Activated T-cell treated with anti-CD3 and anti-CD28 coated beads, Interleukin-2, amount 50 U/mL, for 4 hours (primary cell): ENCODE data around the gene LMTK2. TPM values are rescaled to one million over a fixed set of nuclear protein-coding genes. Genes with fewer than 3 reads are reported as not detected.

Source experiments
- ATAC-seq, 2 donors: fragments of 200-7000 bp; cut with Tn5 transposase; one replicate each; pipeline ENCODE4 v1.10.0; 2021
- DNase-seq: peaks from one replicate; pipeline ENCODE4 v3.0.0-alpha.2; 2020
- H3K27me3 Mint-ChIP-seq: one replicate; pipeline ENCODE4 v1.8.0; 2021; ENCODE audit warnings: low read depth, mixed read lengths
- H3K36me3 Mint-ChIP-seq: one replicate; pipeline ENCODE4 v1.8.0; 2022; ENCODE audit warnings: mixed read lengths; ENCODE audit not compliant: insufficient read depth
- H3K4me1 Mint-ChIP-seq: one replicate; pipeline ENCODE4 v1.8.0; 2021; ENCODE audit warnings: low read depth, mixed read lengths
- H3K4me3 Mint-ChIP-seq: one replicate; pipeline ENCODE4 v1.8.0; 2021; ENCODE audit warnings: mild to moderate bottlenecking, moderate library complexity, mixed read lengths
- H3K9me3 Mint-ChIP-seq: one replicate; pipeline ENCODE4 v1.8.0; 2021; ENCODE audit warnings: mixed read lengths
- total RNA-seq, 3 donors: library from RNA; stranded (reverse); gene quantifications; one replicate each; pipeline ENCODE4 v1.2.1, GENCODE V29; 2021

The LMTK2 gene
- total RNA-seq, 3 donors from 2014 or later = 18.5 to 23.2 (median 18.6) TPM

DNA sequence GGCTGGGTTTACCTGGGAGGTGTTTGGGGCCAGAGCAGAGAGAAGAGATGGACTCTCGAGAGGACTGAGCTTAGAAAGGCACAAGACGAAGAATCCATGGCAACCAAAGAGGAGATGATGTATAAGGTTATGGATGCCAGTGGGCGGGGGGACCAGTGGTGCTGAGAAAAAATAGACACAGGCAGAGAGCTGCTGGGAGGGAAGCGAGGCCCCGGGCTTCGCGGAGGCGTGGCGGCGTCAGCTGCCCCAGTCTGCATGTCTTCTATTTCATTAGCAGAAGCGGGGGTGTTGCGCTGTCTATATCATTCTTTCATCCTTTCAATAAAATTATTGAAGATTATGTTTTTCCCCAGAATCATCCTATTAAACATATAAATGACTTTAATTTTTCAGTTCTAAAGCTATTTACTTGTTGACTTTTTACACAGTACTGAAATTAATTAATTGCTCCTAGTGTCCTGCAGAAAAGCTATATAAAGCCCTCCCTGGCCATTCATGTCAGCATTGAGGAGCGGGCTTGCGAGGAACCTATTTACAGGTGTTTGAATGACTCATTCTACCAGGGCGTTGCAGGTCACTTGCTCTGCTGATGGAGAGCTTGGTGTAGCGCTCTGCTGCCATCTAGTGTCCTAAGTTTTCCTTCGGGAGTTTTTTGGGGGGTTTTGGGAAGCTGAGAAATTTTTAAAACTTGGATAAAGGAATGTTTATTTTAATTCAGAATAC is 61.7 kb downstream of the LMTK2 start:
- Mint-ChIP-seq H3K4me3 (no peak overlapping the region), H3K27me3 (no peaks in the 10 kb centered on the region), H3K9me3 (no peaks in the 10 kb centered on the region), H3K36me3 (peaks cover 8% of the 10 kb centered on the region), H3K4me1 (peaks cover 9% of the 10 kb centered on the region)
- peak; percentile 80 to 82 for ATAC-seq
- peak; percentile 59 for DNase-seq

DNA sequence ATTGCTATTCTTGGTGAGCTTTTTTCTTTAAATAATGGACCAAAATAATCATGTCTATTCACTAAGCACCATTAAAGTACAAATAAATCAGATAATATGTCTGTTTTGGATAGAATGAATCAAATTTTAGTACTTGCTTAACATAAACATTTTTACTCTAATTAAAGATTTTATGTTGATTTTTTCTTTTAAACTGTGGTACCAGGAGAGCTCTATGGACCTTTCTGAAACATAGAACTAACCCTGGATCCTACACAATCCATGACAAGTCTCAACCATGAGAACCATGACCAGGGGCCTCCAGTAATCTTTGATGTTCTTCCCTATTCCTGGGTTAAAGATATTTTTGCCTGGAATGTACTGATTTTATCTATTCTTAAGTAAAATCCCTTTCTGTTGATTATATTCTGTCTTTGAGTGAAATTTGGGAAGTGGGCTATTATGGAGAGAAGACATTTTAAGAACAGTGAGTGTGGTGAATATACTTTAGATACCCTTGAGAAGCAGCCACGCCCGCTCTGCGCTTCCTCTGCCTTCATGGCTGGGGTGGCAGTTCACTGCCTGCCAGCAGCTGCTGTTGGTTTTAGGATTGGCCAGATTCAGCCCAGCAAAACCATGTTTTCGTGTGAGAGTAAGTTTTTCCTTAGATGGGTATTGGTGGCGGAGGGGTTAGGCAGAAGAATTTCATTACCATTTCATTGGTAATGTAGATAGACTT is 62.4 kb downstream of the LMTK2 start:
- no peak for DNase-seq
- no peaks in the 10 kb centered on the region for H3K9me3 Mint-ChIP-seq
- peaks cover 9% of the 10 kb centered on the region for H3K4me1 Mint-ChIP-seq
- no peak for ATAC-seq
- no peak overlapping the region for H3K4me3 Mint-ChIP-seq
- peaks cover 8% of the 10 kb centered on the region for H3K36me3 Mint-ChIP-seq
- H3K27me3 Mint-ChIP-seq = no peaks in the 10 kb centered on the region

DNA sequence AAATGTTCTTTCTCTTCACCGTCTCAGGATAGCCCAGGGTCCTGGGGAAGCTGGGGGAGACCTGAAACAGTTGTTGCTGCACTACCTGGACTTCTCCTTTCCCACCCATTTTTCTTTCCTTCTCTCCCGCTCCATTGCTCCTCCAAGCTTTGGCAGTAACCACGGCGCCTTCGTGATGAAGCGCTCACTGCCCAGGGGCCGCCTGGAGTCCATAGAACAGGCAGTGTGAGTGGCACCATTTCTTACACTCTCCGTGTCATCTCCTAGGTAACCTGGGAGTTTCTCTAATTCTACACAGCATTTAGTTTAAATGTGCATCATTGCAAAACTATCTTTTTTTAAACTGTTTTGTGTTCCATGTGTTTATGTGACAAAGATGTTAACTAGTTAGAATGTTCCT is 64.3 kb downstream of the LMTK2 start:
- Mint-ChIP-seq H3K36me3 (peaks cover 15% of the 10 kb centered on the region), H3K9me3 (no peaks in the 10 kb centered on the region), H3K4me3 (no peak overlapping the region), H3K4me1 (peaks cover 9% of the 10 kb centered on the region), H3K27me3 (no peaks in the 10 kb centered on the region)
- ATAC-seq = no peak
- no peak for DNase-seq

DNA sequence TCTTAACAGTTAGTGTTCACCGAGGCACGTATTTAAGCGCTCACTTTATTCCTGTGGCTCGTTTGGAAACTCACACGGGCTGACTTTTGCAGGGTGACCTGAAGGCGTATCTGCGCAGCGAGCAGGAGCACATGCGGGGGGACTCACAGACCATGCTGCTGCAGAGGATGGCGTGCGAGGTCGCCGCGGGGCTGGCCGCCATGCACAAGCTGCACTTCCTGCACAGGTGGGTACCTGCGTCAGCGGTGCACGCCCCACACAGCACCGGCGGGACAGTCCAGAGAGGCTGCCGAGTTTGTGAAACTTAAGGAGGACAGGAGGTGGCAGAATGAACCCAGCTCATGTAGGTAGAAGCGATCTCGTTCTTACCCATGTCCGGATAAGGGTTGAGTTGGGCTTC is 64.8 kb downstream of the LMTK2 start:
- H3K9me3 Mint-ChIP-seq = no peaks in the 10 kb centered on the region
- H3K4me3 Mint-ChIP-seq = no peak overlapping the region
- H3K27me3 Mint-ChIP-seq = no peaks in the 10 kb centered on the region
- H3K4me1 Mint-ChIP-seq = peaks cover 9% of the 10 kb centered on the region
- peaks cover 18% of the 10 kb centered on the region for H3K36me3 Mint-ChIP-seq
- no peak for ATAC-seq
- no peak for DNase-seq

DNA sequence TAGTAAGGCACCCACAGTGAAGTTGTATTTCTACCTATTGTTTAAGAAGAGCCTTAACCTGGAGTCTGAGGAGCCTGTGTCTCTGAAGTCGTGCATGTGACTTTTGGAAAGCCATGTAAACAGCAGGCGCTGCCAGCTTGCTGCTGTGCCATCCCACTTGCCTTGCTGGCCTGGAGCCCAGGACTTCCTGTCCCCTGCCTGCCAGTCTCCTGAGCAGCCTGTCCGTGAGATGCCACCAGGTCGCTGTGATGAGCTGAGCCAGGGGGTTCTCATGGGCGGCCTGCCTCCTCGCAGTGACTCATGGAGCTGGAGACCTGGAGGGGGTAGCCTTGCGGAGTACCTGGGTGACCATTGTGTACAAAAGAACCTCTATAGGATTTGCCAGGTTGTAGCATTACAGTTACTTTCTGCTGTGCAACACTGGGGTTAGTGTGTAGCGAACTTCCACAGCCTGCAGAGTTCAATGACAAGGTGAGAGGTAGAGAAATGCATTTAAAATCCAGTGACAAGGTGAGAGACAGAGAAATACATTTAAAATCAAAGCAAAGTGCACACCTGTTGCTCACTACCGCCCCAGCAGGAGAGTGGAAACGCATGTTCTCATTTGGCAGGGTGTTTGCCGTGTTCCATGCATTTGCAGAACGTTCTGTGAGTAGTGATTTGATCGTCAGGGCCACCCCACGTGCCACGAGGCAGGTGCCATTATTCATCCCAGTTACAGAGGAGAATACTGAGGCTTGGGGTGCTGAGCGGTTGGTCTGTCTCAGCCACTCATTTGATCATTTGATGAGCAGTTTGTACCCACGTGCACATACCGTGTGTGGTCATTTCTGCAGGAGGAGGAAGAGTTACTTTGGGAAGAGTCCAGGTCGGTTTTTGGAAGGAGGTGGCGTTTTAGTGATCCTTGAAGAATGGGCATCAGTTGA is 67.9 kb downstream of the LMTK2 start:
- Mint-ChIP-seq H3K4me1 (no peaks in the 10 kb centered on the region), H3K9me3 (no peaks in the 10 kb centered on the region), H3K36me3 (peaks cover 18% of the 10 kb centered on the region), H3K27me3 (no peaks in the 10 kb centered on the region), H3K4me3 (no peak overlapping the region)
- no peak for ATAC-seq
- no peak for DNase-seq

DNA sequence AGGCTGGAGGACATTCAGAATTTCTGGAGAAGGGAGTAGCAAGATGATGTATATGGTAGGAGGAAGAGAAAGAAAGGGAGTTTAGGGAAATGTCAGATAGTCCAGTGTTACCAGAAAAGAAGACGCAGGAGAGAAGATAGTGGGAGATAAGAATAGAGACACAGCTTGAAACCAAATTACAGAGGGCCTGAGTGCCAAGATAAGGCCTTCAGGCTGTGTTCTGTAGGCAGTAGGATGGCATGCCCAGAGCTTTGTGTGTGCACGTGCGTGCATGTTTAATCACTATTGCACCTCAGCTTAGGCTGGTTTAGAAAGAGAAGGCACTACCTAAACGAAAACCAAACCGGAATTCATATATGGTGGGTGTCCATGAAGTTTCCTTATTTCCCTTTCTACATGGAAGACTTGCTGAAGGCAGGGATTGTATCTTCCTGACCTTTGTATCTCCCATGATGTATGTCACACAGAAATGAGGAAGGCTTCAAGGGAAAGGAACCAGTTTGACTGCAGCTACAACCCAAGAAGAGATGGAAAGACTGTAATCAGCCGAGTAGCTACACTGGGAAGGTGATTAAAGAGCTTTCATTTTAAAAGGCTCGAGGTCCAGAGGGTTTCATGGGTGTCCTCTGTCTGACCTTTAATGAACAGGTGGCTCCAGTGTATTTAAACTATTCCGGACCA is 68.7 kb downstream of the LMTK2 start:
- no peaks in the 10 kb centered on the region for H3K4me1 Mint-ChIP-seq
- peaks cover 18% of the 10 kb centered on the region for H3K36me3 Mint-ChIP-seq
- H3K4me3 Mint-ChIP-seq = no peak overlapping the region
- H3K9me3 Mint-ChIP-seq = no peaks in the 10 kb centered on the region
- no peak for ATAC-seq
- H3K27me3 Mint-ChIP-seq = no peaks in the 10 kb centered on the region
- DNase-seq = no peak

DNA sequence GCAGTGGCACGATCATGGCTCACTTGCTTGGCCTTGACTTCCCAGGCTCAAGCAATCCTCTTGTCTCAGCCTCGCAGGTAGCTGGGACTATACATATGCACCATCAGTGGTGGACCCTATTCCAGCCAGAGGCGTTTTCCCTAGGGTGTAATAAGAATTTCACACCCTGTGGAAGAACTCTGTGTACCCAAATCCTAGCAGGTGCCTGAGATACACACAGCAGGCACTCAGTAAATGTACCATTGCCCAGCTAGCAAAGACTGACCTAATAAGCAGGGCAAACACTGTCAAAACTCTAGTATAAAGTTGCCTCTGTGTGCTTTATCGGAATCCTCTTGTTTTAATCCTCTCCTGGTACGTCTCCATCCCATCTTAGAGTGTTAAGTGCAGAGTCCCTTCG is 70.9 kb downstream of the LMTK2 start:
- H3K4me1 Mint-ChIP-seq = no peaks in the 10 kb centered on the region
- no peaks in the 10 kb centered on the region for H3K9me3 Mint-ChIP-seq
- no peak for DNase-seq
- H3K36me3 Mint-ChIP-seq = peaks cover 18% of the 10 kb centered on the region
- ATAC-seq = no peak
- no peaks in the 10 kb centered on the region for H3K27me3 Mint-ChIP-seq
- no peak overlapping the region for H3K4me3 Mint-ChIP-seq

DNA sequence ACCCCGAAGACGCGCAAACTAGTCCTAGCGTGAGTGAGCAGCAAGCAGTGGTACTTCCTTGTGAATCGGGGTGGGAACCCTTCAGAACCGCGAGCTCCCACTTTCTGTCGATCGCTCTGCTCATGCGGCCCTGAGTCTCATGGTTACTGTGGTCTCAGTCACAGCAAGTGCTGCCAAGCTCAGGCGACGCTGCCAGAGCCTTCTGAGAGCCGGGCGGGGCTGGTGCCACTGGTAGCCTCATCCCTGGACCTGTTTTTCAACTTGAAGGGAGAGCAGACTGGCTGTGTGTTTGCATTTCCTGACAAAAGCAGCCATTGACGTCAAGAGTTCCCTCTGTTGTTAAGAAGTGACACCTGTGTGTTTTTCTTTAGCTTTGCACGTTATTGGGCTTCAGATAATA is 71.7 kb downstream of the LMTK2 start:
- no peak for ATAC-seq
- Mint-ChIP-seq H3K4me1 (no peaks in the 10 kb centered on the region), H3K9me3 (no peaks in the 10 kb centered on the region), H3K36me3 (peaks cover 17% of the 10 kb centered on the region), H3K27me3 (no peaks in the 10 kb centered on the region), H3K4me3 (no peak overlapping the region)
- DNase-seq = no peak

DNA sequence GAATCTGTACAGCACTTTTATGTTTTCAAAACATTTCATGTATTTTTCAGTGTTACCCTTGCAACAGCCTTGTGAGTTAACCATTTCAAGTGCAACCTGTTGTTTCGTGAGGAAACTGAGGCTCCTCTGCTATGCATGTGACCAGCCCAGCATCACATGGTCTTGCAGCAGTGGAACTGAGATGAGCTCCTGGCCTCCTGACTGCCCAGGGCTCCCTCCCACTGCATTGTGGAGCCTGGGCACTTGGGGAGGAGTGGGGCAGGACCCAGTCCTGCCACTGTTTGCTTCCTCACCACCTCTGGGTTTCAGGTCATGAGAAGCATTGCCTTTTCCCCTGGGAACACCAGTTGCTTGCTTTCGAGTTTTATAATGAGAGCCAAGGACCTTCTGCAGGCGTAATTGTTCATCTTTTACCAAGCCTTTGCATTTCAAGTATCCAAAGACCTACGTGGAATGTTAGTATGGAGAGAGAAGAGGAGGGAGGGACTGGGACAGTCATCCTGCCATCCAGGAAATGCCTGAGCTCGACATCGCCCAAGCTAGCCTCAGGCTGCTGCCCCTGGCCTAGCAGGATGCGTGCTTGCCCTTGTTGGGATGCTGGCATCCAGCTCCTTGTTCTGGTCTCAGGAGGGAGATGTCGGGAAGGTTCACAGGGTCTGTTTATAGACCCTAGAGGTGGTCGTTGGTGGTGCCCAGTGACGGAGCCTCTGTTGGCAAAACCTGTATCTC is 72.3 kb downstream of the LMTK2 start:
- H3K9me3 Mint-ChIP-seq = no peaks in the 10 kb centered on the region
- no peaks in the 10 kb centered on the region for H3K4me1 Mint-ChIP-seq
- ATAC-seq = no peak
- no peak for DNase-seq
- peaks cover 17% of the 10 kb centered on the region for H3K36me3 Mint-ChIP-seq
- H3K4me3 Mint-ChIP-seq = no peak overlapping the region
- H3K27me3 Mint-ChIP-seq = no peaks in the 10 kb centered on the region

DNA sequence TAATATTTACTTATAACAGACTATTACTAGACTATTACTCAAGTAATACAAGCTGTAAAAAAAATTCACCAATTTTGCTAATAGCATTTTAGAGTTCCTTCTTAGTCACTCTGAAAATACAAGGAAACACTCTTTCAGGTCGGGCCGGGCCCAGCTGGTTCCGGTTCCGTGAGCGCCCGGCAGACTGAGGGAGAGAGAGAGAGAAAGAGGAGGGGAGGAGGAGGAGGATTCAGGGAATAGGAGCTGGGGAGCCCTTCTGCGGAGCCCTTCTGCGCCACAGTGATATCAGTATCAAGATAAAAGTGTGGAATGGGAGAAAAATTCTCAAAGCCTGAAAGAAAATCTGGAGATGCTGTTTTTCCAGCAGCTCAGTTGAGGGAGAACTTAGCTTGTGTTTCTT is 74.1 kb downstream of the LMTK2 start:
- no peaks in the 10 kb centered on the region for H3K27me3 Mint-ChIP-seq
- DNase-seq = no peak
- H3K9me3 Mint-ChIP-seq = no peaks in the 10 kb centered on the region
- no peaks in the 10 kb centered on the region for H3K4me1 Mint-ChIP-seq
- H3K36me3 Mint-ChIP-seq = peaks cover 11% of the 10 kb centered on the region
- H3K4me3 Mint-ChIP-seq = no peak overlapping the region
- no peak for ATAC-seq

DNA sequence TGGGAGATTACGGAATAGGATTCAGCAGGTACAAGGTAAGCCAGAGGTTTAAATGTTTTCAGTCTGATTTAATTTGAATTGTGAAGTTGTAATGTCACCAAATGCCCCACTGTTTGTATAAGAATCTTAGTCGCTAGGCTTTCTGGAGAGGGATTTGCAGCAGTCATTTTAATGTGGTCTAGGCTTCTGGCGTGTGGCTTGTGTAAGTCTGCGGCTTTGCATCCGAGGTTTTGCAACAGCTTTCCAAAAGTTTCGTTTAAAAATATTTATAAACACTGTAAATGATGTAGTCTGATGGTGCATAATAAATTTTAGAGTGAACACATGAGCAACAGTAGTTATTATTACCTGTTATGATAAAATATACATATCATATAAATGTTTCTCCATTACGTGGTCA is 78.4 kb downstream of the LMTK2 start:
- peaks cover 4% of the 10 kb centered on the region for H3K4me1 Mint-ChIP-seq
- H3K36me3 Mint-ChIP-seq = peaks cover 28% of the 10 kb centered on the region
- H3K4me3 Mint-ChIP-seq = no peak overlapping the region
- DNase-seq (no peak), ATAC-seq (no peak)
- H3K27me3 Mint-ChIP-seq = no peaks in the 10 kb centered on the region
- H3K9me3 Mint-ChIP-seq = peaks cover 3% of the 10 kb centered on the region

DNA sequence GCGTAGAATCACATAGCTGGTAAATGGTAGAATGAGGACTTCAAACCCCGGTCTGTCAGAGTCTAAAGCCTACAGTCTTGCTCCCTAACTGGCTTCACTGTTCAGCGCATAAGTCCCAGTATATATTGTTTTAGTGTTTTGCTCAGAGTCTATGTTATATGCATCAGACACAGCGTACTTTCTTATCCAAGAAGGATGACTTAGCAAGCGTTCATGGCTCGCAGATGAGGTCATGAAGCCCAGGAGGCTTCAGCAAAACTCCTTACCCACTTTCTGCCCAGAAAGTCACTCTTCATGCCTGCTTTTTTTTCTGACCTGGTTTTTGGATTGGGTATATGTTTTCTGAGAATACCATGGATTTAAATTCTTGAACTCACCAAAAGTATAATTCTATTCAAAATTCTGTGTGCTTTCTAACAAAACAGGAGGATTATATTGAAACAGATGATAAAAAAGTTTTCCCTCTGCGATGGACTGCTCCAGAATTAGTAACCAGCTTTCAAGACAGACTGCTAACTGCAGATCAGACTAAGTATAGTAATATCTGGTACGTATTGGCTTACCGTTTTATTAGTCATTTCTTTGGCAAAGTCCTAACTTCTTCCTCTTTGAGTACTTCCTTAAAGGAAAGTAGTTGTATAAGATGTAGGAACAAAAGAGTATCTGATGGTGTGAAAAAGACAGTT is 79.9 kb downstream of the LMTK2 start:
- Mint-ChIP-seq H3K4me1 (peaks cover 4% of the 10 kb centered on the region), H3K27me3 (no peaks in the 10 kb centered on the region), H3K9me3 (peaks cover 3% of the 10 kb centered on the region), H3K4me3 (no peak overlapping the region), H3K36me3 (peaks cover 29% of the 10 kb centered on the region)
- ATAC-seq (no peak), DNase-seq (no peak)

DNA sequence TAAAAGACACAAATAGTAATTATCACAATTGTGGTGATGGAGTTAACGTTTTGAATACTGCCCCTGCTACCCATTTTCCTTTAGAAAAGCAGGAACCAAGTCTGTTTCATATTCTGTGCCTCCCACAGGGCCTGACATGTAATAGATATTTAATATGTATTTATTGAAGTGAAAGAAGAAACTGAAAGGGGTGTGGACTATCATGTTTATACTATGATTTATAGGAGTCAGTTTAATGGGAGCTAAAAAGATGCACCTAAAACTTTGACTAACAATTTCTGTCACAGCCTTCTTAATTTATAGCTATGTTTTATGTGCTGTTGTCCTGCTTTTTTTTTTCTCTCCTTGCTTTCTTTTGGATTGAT is 80.5 kb downstream of the LMTK2 start:
- Mint-ChIP-seq H3K27me3 (no peaks in the 10 kb centered on the region), H3K4me3 (no peak overlapping the region), H3K36me3 (peaks cover 30% of the 10 kb centered on the region), H3K4me1 (peaks cover 4% of the 10 kb centered on the region), H3K9me3 (peaks cover 3% of the 10 kb centered on the region)
- no peak for DNase-seq
- ATAC-seq = no peak
